PC-3 (cell line): ENCODE results near the gene ENDOG. TPM values are rescaled to one million over a fixed set of nuclear protein-coding genes. Genes with fewer than 3 reads are reported as not detected.
"Not testable (repeated sequence)": the region's sequence is repeated elsewhere in the genome, so short reads cannot be mapped to it uniquely, and the experiment has no call there.

ENCODE experiments used
- ATAC-seq: fragments of 200-7000 bp; cut with Tn5 transposase; 2 replicates; pipeline ENCODE4 v1.9.1; 2020; ENCODE audit warnings: mild to moderate bottlenecking, moderate library complexity
- BruUV-seq: library from RNA; stranded (reverse); fragments of 400-500 nt; replicated peaks from 2 replicates; lab custom pipeline; 2021; lab: Mats Ljungman, UMichigan
- CTCF ChIA-PET: fragments of 300-600 bp; sonication (Branson Sonifier 250); formaldehyde crosslinking; loops from one replicate; lab custom pipeline; 2022; ENCODE audit warnings: antibody characterized with exemption; lab: Charles Lee
- POLR2A ChIA-PET: fragments of 300-600 bp; sonication (Branson Sonifier 250); formaldehyde crosslinking; loops from one replicate; lab custom pipeline; 2022; ENCODE audit warnings: antibody characterized with exemption; ENCODE audit not compliant: unreplicated experiment; lab: Charles Lee
- DNase-seq: peaks from one replicate; pipeline ENCODE4 v3.0.0-alpha.2; 2015
- H2AFZ ChIP-seq: fragments of 300-600 bp; sonication (generic); 2 replicates; pipeline ENCODE4 v1.6.0; 2016; ENCODE audit warnings: antibody characterized with exemption, low read length
- H3F3A ChIP-seq: fragments of 300-600 bp; sonication (generic); one replicate; pipeline ENCODE4 v1.6.0; 2017; ENCODE audit warnings: antibody characterized with exemption, low read length, control low read depth, mild to moderate bottlenecking; ENCODE audit not compliant: unreplicated experiment
- H3K27ac ChIP-seq: fragments of 300-600 bp; sonication (generic); 2 replicates; pipeline ENCODE4 v1.5.1; 2016; ENCODE audit warnings: mild to moderate bottlenecking, low read length
- H3K27me3 ChIP-seq: fragments of 300-600 bp; sonication (generic); 2 replicates; pipeline ENCODE4 v1.6.1; 2016; ENCODE audit warnings: low read length, mixed read lengths
- H3K36me3 ChIP-seq: fragments of 300-600 bp; sonication (generic); 2 replicates; pipeline ENCODE4 v1.6.1; 2016; ENCODE audit warnings: low read depth, mixed run types, low read length, mixed read lengths
- H3K4me1 ChIP-seq: fragments of 300-600 bp; sonication (generic); 2 replicates; pipeline ENCODE4 v1.5.1; 2016; ENCODE audit warnings: low read length; ENCODE audit not compliant: insufficient read depth
- H3K4me2 ChIP-seq: fragments of 300-600 bp; sonication (generic); 2 replicates; pipeline ENCODE4 v1.6.0; 2016; ENCODE audit warnings: low read length
- H3K4me3 ChIP-seq: fragments of 300-600 bp; sonication (generic); 2 replicates; pipeline ENCODE4 v1.5.1; 2016; ENCODE audit warnings: mild to moderate bottlenecking, low read length, mixed read lengths
- H3K79me2 ChIP-seq: fragments of 300-600 bp; sonication (generic); 2 replicates; pipeline ENCODE4 v1.6.1; 2017; ENCODE audit warnings: low read length, mixed read lengths
- H3K9ac ChIP-seq: fragments of 300-600 bp; sonication (generic); 2 replicates; pipeline ENCODE4 v1.6.0; 2016; ENCODE audit warnings: mild to moderate bottlenecking, low read length
- H3K9me2 ChIP-seq: fragments of 300-600 bp; sonication (generic); replicated peaks from 2 replicates; pipeline ENCODE4 v1.6.1; 2016; ENCODE audit warnings: mixed run types, low read length, mixed read lengths
- H3K9me3 ChIP-seq: fragments of 300-600 bp; sonication (generic); 2 replicates; pipeline ENCODE4 v1.6.1; 2016; ENCODE audit warnings: low read length, mixed read lengths
- H4K20me1 ChIP-seq: fragments of 300-600 bp; sonication (generic); 2 replicates; pipeline ENCODE4 v1.6.1; 2016; ENCODE audit warnings: low read length, mixed read lengths
- intact Hi-C: fragments of 100-400 bp; cut with micrococcal nuclease; formaldehyde crosslinking; loops from 2 replicates; pipeline ENCODE4 v1.9.0; 2023
- total RNA-seq: library from RNA; depleted of rRNA; stranded (reverse); fragments of >200 nt; gene quantifications from 2 replicates; pipeline ENCODE4 v1.2.3, GENCODE V29; 2014
- TF ChIP-seq, protein P1 (sequence below): fragments of 300-600 bp; sonication (generic); conservative IDR thresholded peaks from 2 replicates; pipeline ENCODE4 v1.5.1; 2017; ENCODE audit warnings: antibody characterized with exemption, low read depth, mild to moderate bottlenecking, low read length

Gene ENDOG
- total RNA-seq, 1 experiment from 2014 or later, result 37.0 TPM

GRCh38 chr9:128851779-128852600 lies 33.7 kb downstream of the ENDOG start:
- ChIA-PET POLR2A (interaction anchor here (0.6 kb wide), 1 partner anchor 778 kb away, joined by 3 read pairs; no protein-coding TSS in a partner anchor), CTCF (interaction anchor here (0.6 kb wide), 2 partner anchors 28 to 436 kb away, joined by 3 to 4 read pairs; no protein-coding TSS in a partner anchor)
- intact Hi-C loops, result loop anchor here (1.0 to 2.0 kb wide), 2 partner anchors 41 to 76 kb away; no protein-coding TSS in a partner anchor
- H3K27ac ChIP-seq, H4K20me1 ChIP-seq, H3F3A ChIP-seq, H3K79me2 ChIP-seq, H3K9me3 ChIP-seq, H3K36me3 ChIP-seq, BruUV-seq, H2AFZ ChIP-seq, H3K4me3 ChIP-seq, H3K27me3 ChIP-seq, H3K4me1 ChIP-seq, H3K9me2 ChIP-seq, H3K9ac ChIP-seq, H3K4me2 ChIP-seq: not testable (repeated sequence)
- ATAC-seq (peak; percentile 64), DNase-seq (peak; percentile 65)
- TF ChIP-seq, protein P1, sequence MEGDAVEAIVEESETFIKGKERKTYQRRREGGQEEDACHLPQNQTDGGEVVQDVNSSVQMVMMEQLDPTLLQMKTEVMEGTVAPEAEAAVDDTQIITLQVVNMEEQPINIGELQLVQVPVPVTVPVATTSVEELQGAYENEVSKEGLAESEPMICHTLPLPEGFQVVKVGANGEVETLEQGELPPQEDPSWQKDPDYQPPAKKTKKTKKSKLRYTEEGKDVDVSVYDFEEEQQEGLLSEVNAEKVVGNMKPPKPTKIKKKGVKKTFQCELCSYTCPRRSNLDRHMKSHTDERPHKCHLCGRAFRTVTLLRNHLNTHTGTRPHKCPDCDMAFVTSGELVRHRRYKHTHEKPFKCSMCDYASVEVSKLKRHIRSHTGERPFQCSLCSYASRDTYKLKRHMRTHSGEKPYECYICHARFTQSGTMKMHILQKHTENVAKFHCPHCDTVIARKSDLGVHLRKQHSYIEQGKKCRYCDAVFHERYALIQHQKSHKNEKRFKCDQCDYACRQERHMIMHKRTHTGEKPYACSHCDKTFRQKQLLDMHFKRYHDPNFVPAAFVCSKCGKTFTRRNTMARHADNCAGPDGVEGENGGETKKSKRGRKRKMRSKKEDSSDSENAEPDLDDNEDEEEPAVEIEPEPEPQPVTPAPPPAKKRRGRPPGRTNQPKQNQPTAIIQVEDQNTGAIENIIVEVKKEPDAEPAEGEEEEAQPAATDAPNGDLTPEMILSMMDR, result peak; percentile 58

- H3K27ac ChIP-seq, POLR2A ChIA-PET, BruUV-seq, H3K4me2 ChIP-seq, ATAC-seq, H2AFZ ChIP-seq, H3K36me3 ChIP-seq, H4K20me1 ChIP-seq, H3K79me2 ChIP-seq, H3K4me1 ChIP-seq, H3F3A ChIP-seq, DNase-seq, H3K9me3 ChIP-seq, H3K4me3 ChIP-seq, H3K9ac ChIP-seq, H3K9me2 ChIP-seq, H3K27me3 ChIP-seq: not testable (repeated sequence)
- intact Hi-C loops, result loop anchor here (1.0 to 2.0 kb wide), 2 partner anchors 40 to 76 kb away; no protein-coding TSS in a partner anchor
- CTCF ChIA-PET, result interaction anchor here (0.6 kb wide), 2 partner anchors 28 to 436 kb away, joined by 3 to 4 read pairs; no protein-coding TSS in a partner anchor
These were observed 34.3 kb downstream of the ENDOG start for GRCh38 chr9:128852646-128853045.

- H3K4me1 ChIP-seq, ATAC-seq, intact Hi-C loops, H3K9me3 ChIP-seq, H3K27me3 ChIP-seq, H3K36me3 ChIP-seq, H2AFZ ChIP-seq, DNase-seq, H3K9ac ChIP-seq, H4K20me1 ChIP-seq, H3K4me2 ChIP-seq, H3K9me2 ChIP-seq, H3K27ac ChIP-seq, POLR2A ChIA-PET, BruUV-seq, H3K79me2 ChIP-seq, H3F3A ChIP-seq, H3K4me3 ChIP-seq: not testable (repeated sequence)
- CTCF ChIA-PET, result interaction anchor here (0.6 kb wide), 1 partner anchor 90 kb away, joined by 3 read pairs; no protein-coding TSS in a partner anchor
These were observed 36.2 kb downstream of the ENDOG start for GRCh38 chr9:128854454-128854853.

- H3K79me2 ChIP-seq, H3K36me3 ChIP-seq, H3K27me3 ChIP-seq, intact Hi-C loops, BruUV-seq, H3K4me1 ChIP-seq, H3K9me3 ChIP-seq, H3K4me3 ChIP-seq, ATAC-seq, H3F3A ChIP-seq, CTCF ChIA-PET, H4K20me1 ChIP-seq, H3K9me2 ChIP-seq, H3K4me2 ChIP-seq, H3K27ac ChIP-seq, H2AFZ ChIP-seq, POLR2A ChIA-PET, H3K9ac ChIP-seq, DNase-seq: not testable (repeated sequence)
These were observed 40.2 kb downstream of the ENDOG start for GRCh38 chr9:128858476-128858875.
